ENCODE results near the gene GUCY1A2. TPM values are rescaled to one million over a fixed set of nuclear protein-coding genes. Genes with fewer than 3 reads are reported as not detected.

GUCY1A2 gene
- total and polyA plus RNA-seq, 2 donors (not counting 3 experiments of a cell fraction or from before 2014, with no cell fraction given): 0.02 to 0.03 TPM

- no peak overlapping the region for H3K27ac ChIP-seq (ENCODE audit: insufficient read depth, low read depth, low read length)
- H3K27me3 ChIP-seq (ENCODE audit: control insufficient read depth in 2 of 2, insufficient read depth in 2 of 2, low read length in 2 of 2): no peaks in the 10 kb centered on the region
- no peak overlapping the region for H2AFZ ChIP-seq (ENCODE audit: low read depth, low read length)
- no peaks in the 10 kb centered on the region for H3K9me1 ChIP-seq (replicated peaks; ENCODE audit: control insufficient read depth, extremely low read depth, insufficient read depth, low read length)
- H3K36me3 ChIP-seq (ENCODE audit: control insufficient read depth in 2 of 2, extremely low read depth in 1 of 2, insufficient read depth in 2 of 2, low read length in 2 of 2): no peaks in the 10 kb centered on the region
- H3K9me3 ChIP-seq (replicated peaks; ENCODE audit: control insufficient read depth, insufficient read depth, low read length): no peaks in the 10 kb centered on the region
- BruUV-seq (replicated peaks): no TSS peak
- H3K79me2 ChIP-seq (ENCODE audit: control insufficient read depth, insufficient read depth, low read length): no peaks in the 10 kb centered on the region
- FAIRE-seq (no peak), DNase-seq (ENCODE audit: low read depth, low spot score) (no peak)
- no peak overlapping the region for H3K9ac ChIP-seq (replicated peaks; ENCODE audit: extremely low read depth, insufficient read depth, low read length)
- H3K4me2 ChIP-seq (ENCODE audit: insufficient read depth, low read length): no peak overlapping the region
- no peaks in the 10 kb centered on the region for H3K4me1 ChIP-seq (ENCODE audit: control insufficient read depth, extremely low read depth, insufficient read depth, low read length)
- dilution Hi-C loops (cut with MboI; ENCODE audit: extremely low pct_ligation_motif_present, low sequenced_read_pairs) (no loop called here), intact Hi-C loops (cut with micrococcal nuclease) (no loop called here)
- H3K4me3 ChIP-seq (replicated peaks in 1 of 3; ENCODE audit: insufficient read depth in 1 of 3, low read depth in 1 of 3, low read length in 3 of 3): no peak overlapping the region
- no peak for TF ChIP-seq CTCF (IDR thresholded peaks at IDR 0.05; ENCODE audit: extremely low read depth in 1 of 2, insufficient read depth in 1 of 2, low read depth in 1 of 2, low read length in 2 of 2)
- TF ChIP-seq POLR2A (IDR thresholded peaks at IDR 0.05; ENCODE audit: low read depth, low read length): no peak
- TF ChIP-seq MYC (IDR thresholded peaks at IDR 0.05; ENCODE audit: low read depth, low read length): no peak
- no peak for TF ChIP-seq EZH2 (IDR thresholded peaks at IDR 0.05; ENCODE audit: borderline replicate concordance, low read depth, low read length, severe bottlenecking)
- TF ChIP-seq FOS (IDR thresholded peaks at IDR 0.05; ENCODE audit: borderline replicate concordance, insufficient read depth, low read length): no peak
- no peak for TF ChIP-seq POLR2AphosphoS5 (IDR thresholded peaks at IDR 0.05; ENCODE audit: insufficient read depth, low read depth, low read length)
- TF ChIP-seq JUN (IDR thresholded peaks at IDR 0.05; ENCODE audit: borderline replicate concordance, insufficient read depth, insufficient read length, low read depth): no peak
- no peak for TF ChIP-seq MAX (IDR thresholded peaks at IDR 0.05; ENCODE audit: insufficient read depth, insufficient read length)
- no peak for TF ChIP-seq GATA2 (IDR thresholded peaks at IDR 0.05; ENCODE audit: insufficient read depth, insufficient read length, low read depth, low read length)
- no peaks in the 10 kb centered on the region for H4K20me1 ChIP-seq (replicated peaks; ENCODE audit: control insufficient read depth, extremely low read depth, insufficient read depth, low read length)
- POLR2A ChIA-PET: no interaction called here
- CTCF ChIA-PET: no interaction called here
Measured at GRCh38 chr11:106959386-106959785, 58.9 kb downstream of the GUCY1A2 start.
